Measurements from ENCODE around the gene WBP2. TPM values are rescaled to one million over a fixed set of nuclear protein-coding genes. Genes with fewer than 3 reads are reported as not detected.
"Not testable (repeated sequence)": the region's sequence is repeated elsewhere in the genome, so short reads cannot be mapped to it uniquely, and the experiment has no call there.

The WBP2 gene
- total RNA-seq, 2 donors from 2014 or later = 88.9 to 125 TPM

GRCh38 chr17:75889454-75889853 is 34.3 kb upstream of the WBP2 start:
- Histone ChIP-seq H3K36me3 (no peaks in the 10 kb centered on the region), H3K27ac (no peak overlapping the region), H3K9me3 (no peaks in the 10 kb centered on the region), H3K4me1 (replicated peaks) (no peaks in the 10 kb centered on the region), H3K27me3 (replicated peaks; ENCODE audit: insufficient read depth) (no peaks in the 10 kb centered on the region), H3K4me3 (no peak overlapping the region)
- TF ChIP-seq POLR2AphosphoS5 (IDR thresholded peaks at IDR 0.05) (no peak), POLR2A (IDR thresholded peaks at IDR 0.05) (no peak), CTCF (IDR thresholded peaks at IDR 0.05) (no peak)
- intact Hi-C loops (cut with DNase I) = no loop called here
- DNase-seq (ENCODE audit: low spot score) = no peak
- WGBS = 73% methylated on average over 6 of the region's 6 CpGs

DNA sequence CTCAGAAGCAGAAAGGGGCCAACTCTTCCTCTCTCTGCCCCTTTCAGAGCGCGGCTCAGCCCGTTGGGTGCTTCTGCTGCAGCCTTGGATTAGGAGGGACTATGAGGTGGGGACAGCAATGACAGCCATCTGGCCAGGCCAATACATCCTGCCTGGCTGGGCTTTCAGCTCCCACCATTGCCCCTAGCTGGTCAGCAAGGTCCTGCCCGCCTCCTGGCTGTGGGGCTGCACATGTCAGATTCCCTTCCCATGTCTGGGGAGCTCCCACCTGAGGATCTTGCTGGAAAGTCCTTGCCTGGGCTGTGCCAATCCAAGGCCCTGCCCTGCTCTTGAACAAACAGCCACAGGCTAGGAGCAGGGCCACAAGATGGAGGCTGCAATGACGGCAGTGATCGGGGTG is 33.3 kb upstream of the WBP2 start:
- H3K27me3 ChIP-seq (replicated peaks; ENCODE audit: insufficient read depth) = no peaks in the 10 kb centered on the region
- no peak for DNase-seq (ENCODE audit: low spot score)
- no peaks in the 10 kb centered on the region for H3K36me3 ChIP-seq
- TF ChIP-seq POLR2AphosphoS5 (IDR thresholded peaks at IDR 0.05) (no peak), POLR2A (IDR thresholded peaks at IDR 0.05) (no peak), CTCF (IDR thresholded peaks at IDR 0.05) (no peak)
- no peaks in the 10 kb centered on the region for H3K4me1 ChIP-seq (replicated peaks)
- H3K9me3 ChIP-seq = no peaks in the 10 kb centered on the region
- H3K4me3 ChIP-seq = no peak overlapping the region
- 86% methylated on average over 6 of the region's 6 CpGs for WGBS
- intact Hi-C loops (cut with DNase I) = no loop called here
- no peak overlapping the region for H3K27ac ChIP-seq

DNA sequence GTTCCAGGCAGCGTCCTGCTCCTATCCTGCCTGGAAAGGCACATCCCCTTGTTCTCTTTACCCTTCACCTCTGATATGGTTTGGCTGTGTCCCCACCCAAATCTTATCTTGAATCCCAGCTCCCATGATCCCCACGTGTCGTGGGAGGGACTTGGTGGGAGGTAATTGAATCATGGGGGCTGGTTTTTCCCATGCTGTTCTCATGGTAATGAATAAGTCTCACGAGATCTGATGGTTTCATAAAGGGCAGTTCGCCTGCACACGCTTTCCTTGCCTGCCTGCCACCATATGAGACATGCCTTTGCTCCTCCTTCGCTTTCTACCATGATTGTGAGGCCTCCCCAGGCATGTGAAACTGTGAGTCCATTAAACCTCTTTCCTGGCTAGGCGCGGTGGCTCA is 30.7 kb upstream of the WBP2 start:
- H3K4me1 ChIP-seq (replicated peaks); H3K27me3 ChIP-seq (replicated peaks; ENCODE audit: insufficient read depth); DNase-seq (ENCODE audit: low spot score); H3K4me3 ChIP-seq; H3K9me3 ChIP-seq; intact Hi-C loops (cut with DNase I); H3K27ac ChIP-seq; H3K36me3 ChIP-seq: not testable (repeated sequence)
- 89% methylated on average over 9 of the region's 9 CpGs for WGBS

DNA sequence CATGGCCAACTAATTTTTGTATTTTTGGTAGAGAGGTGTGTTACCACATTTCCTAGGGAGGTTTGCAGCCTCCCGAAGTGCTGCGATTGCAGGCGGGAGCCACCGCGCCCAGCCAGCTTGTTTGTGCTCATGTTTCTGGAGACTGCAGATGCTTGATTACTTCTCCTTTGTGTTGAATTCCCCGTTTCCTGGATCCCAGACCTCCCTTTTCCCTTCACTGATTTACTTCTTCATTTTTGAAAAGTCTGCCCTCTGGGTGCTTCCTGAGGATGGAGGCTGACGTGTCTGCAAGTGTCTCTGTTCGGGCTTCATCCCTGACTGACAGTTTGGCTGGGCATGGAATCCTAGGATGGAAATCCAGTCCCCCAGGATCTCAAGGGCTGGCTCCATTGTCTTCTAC is 30.3 kb upstream of the WBP2 start:
- no peak overlapping the region for H3K4me3 ChIP-seq
- H3K27me3 ChIP-seq (replicated peaks; ENCODE audit: insufficient read depth) = no peaks in the 10 kb centered on the region
- no peaks in the 10 kb centered on the region for H3K4me1 ChIP-seq (replicated peaks)
- H3K36me3 ChIP-seq = no peaks in the 10 kb centered on the region
- intact Hi-C loops (cut with DNase I) = no loop called here
- DNase-seq (ENCODE audit: low spot score) = no peak
- no peaks in the 10 kb centered on the region for H3K9me3 ChIP-seq
- TF ChIP-seq POLR2A (IDR thresholded peaks at IDR 0.05) = no peak
- H3K27ac ChIP-seq = no peak overlapping the region
- 88% methylated on average over 8 of the region's 8 CpGs for WGBS

DNA sequence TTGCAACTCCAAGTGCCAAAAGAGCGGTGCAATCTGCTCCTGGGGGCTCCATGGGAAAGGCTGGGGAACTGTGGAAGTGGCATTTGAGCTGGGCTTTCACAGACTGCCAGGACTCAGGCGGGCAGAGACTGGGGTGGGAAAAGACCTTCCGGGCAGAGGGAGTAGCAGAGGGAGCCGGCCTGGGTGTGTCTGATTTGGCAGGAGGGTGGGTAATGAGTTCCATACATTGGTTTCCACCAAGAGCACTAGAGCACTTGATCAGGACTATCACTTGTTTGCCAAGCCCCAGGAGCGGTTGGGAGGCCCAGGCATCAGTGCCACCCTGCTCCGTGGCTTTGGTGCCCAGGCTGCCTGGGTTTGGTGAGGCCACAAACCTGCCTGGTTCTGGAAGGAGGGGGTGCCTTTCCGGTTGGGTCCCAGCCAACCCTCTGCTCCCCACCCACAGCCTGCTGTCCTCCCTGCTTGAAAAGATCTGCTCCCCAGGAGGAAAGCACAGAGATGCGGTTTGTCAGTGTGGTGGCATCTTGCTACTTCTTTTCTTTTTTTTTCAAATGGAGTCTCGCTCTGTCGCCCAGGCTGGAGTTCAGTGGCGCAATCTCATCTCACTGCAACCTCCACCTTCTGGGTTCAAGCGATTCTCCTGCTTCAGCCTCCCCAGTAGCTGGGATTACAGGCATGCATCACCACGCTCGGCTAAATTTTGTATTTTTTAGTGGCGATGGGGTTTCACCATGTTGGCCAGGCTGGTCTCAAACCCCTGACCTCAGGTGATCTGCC is 26.7 kb upstream of the WBP2 start:
- DNase-seq (ENCODE audit: low spot score) = no peak
- H3K27me3 ChIP-seq (replicated peaks; ENCODE audit: insufficient read depth) = no peaks in the 10 kb centered on the region
- no peaks in the 10 kb centered on the region for H3K9me3 ChIP-seq
- no peaks in the 10 kb centered on the region for H3K36me3 ChIP-seq
- WGBS = 91% methylated on average over 15 of the region's 15 CpGs
- intact Hi-C loops (cut with DNase I) = no loop called here
- H3K4me3 ChIP-seq = no peak overlapping the region
- H3K4me1 ChIP-seq (replicated peaks) = peaks cover 1% of the 10 kb centered on the region
- TF ChIP-seq CTCF (IDR thresholded peaks at IDR 0.05) = no peak
- TF ChIP-seq POLR2AphosphoS5 (IDR thresholded peaks at IDR 0.05) = no peak
- no peak for TF ChIP-seq POLR2A (IDR thresholded peaks at IDR 0.05)
- H3K27ac ChIP-seq = no peak overlapping the region

GRCh38 chr17:75880266-75880665 is 25.1 kb upstream of the WBP2 start:
- Histone ChIP-seq H3K27me3 (replicated peaks; ENCODE audit: insufficient read depth) (no peaks in the 10 kb centered on the region), H3K9me3 (no peaks in the 10 kb centered on the region), H3K27ac (no peak overlapping the region), H3K4me1 (replicated peaks) (peaks cover 17% of the 10 kb centered on the region), H3K36me3 (no peaks in the 10 kb centered on the region), H3K4me3 (no peak overlapping the region)
- intact Hi-C loops (cut with DNase I) = no loop called here
- DNase-seq (ENCODE audit: low spot score) = no peak
- 76% methylated on average over 7 of the region's 7 CpGs for WGBS
- TF ChIP-seq POLR2A (IDR thresholded peaks at IDR 0.05) (no peak), CTCF (IDR thresholded peaks at IDR 0.05) (no peak), POLR2AphosphoS5 (IDR thresholded peaks at IDR 0.05) (no peak)

Data from prostate gland (tissue), 2 donors.